Hepatocyte (in vitro differentiated cells): Measurements from ENCODE around the gene ZDHHC24. TPM values are rescaled to one million over a fixed set of nuclear protein-coding genes. Genes with fewer than 3 reads are reported as not detected.
"Not testable (repeated sequence)": the region's sequence is repeated elsewhere in the genome, so short reads cannot be mapped to it uniquely, and the experiment has no call there.

ENCODE experiments used
- DNase-seq: peaks from one replicate; pipeline ENCODE4 v3.0.0-alpha.2; 2016; ENCODE audit warnings: low spot score
- H2AFZ ChIP-seq: fragments of 200-600 bp; sonication (generic); 2 replicates; pipeline ENCODE4 v1.6.0; 2016; ENCODE audit warnings: antibody characterized with exemption, mild to moderate bottlenecking
- H3K27ac ChIP-seq: fragments of 200-600 bp; sonication (generic); 2 replicates; pipeline ENCODE4 v1.5.1; 2016; ENCODE audit warnings: mild to moderate bottlenecking
- H3K27me3 ChIP-seq: fragments of 200-600 bp; sonication (generic); 2 replicates; pipeline ENCODE4 v1.6.1; 2016
- H3K36me3 ChIP-seq: fragments of 200-600 bp; sonication (generic); replicated peaks from 2 replicates; pipeline ENCODE4 v1.5.1; 2016; ENCODE audit warnings: low read depth; ENCODE audit not compliant: insufficient read depth
- H3K4me1 ChIP-seq: fragments of 200-600 bp; sonication (generic); 2 replicates; pipeline ENCODE4 v1.5.1; 2016; ENCODE audit warnings: mild to moderate bottlenecking, moderate library complexity; ENCODE audit not compliant: insufficient read depth
- H3K4me2 ChIP-seq: fragments of 200-600 bp; sonication (generic); 2 replicates; pipeline ENCODE4 v1.6.0; 2016
- H3K4me3 ChIP-seq: fragments of 200-600 bp; sonication (generic); 2 replicates; pipeline ENCODE4 v1.5.1; 2016; ENCODE audit warnings: mild to moderate bottlenecking
- H3K79me2 ChIP-seq: fragments of 200-600 bp; sonication (generic); 2 replicates; pipeline ENCODE4 v1.6.0; 2017; ENCODE audit warnings: mild to moderate bottlenecking
- H3K9me2 ChIP-seq: fragments of 200-600 bp; sonication (generic); replicated peaks from 2 replicates; pipeline ENCODE4 v1.6.0; 2017; ENCODE audit warnings: mild to moderate bottlenecking; ENCODE audit not compliant: insufficient read depth
- H3K9me3 ChIP-seq: fragments of 200-600 bp; sonication (generic); 2 replicates; pipeline ENCODE4 v1.5.1; 2016; ENCODE audit warnings: low read depth, mild to moderate bottlenecking
- H4K20me1 ChIP-seq: fragments of 200-600 bp; sonication (generic); 2 replicates; pipeline ENCODE4 v1.6.0; 2016; ENCODE audit warnings: mild to moderate bottlenecking; ENCODE audit not compliant: insufficient read depth, poor library complexity, severe bottlenecking
- EZH2 ChIP-seq: fragments of 200-600 bp; sonication (generic); IDR thresholded peaks from 2 replicates; pipeline ENCODE4 v1.6.1; 2016; ENCODE audit warnings: antibody characterized with exemption, mild to moderate bottlenecking, borderline replicate concordance
- EZH2phosphoT487 ChIP-seq: fragments of 200-600 bp; sonication (generic); IDR thresholded peaks from one replicate; pipeline ENCODE4 v1.6.1; 2018; ENCODE audit warnings: antibody characterized with exemption, mild to moderate bottlenecking, low read depth, moderate library complexity; ENCODE audit not compliant: unreplicated experiment, severe bottlenecking
- WGBS: methylation state at CpG from one replicate; pipeline ENCODE4 v1.1.6; 2016; ENCODE audit warnings: low lambda C conversion rate; ENCODE audit errors: missing lambda C conversion rate; 5-methylcytosine and 5-hydroxymethylcytosine counted together
- polyA plus RNA-seq: library from polyadenylated mRNA; unstranded; fragments of >200 nt; fragmentation: Nextera tagmentation; extraction: Ambion mirVana; gene quantifications from 2 replicates; pipeline ENCODE4 v1.2.1, GENCODE V29; 2016
- total RNA-seq: library from RNA; depleted of rRNA; stranded (reverse); fragments of >200 nt; gene quantifications from 2 replicates; pipeline ENCODE4 v1.2.3, GENCODE V29; 2014
- TF ChIP-seq, protein P1 (sequence below): fragments of 200-600 bp; sonication (generic); IDR thresholded peaks from 2 replicates; pipeline ENCODE4 v1.5.1; 2016; ENCODE audit warnings: antibody characterized with exemption, mild to moderate bottlenecking; ENCODE audit not compliant: poor library complexity

ZDHHC24 gene
- total and polyA plus RNA-seq, 2 experiments from 2014 or later: 10.3 to 16.9 TPM

- no peak overlapping the region for H2AFZ ChIP-seq
- TF ChIP-seq EZH2: no peak
- TF ChIP-seq, protein P1, sequence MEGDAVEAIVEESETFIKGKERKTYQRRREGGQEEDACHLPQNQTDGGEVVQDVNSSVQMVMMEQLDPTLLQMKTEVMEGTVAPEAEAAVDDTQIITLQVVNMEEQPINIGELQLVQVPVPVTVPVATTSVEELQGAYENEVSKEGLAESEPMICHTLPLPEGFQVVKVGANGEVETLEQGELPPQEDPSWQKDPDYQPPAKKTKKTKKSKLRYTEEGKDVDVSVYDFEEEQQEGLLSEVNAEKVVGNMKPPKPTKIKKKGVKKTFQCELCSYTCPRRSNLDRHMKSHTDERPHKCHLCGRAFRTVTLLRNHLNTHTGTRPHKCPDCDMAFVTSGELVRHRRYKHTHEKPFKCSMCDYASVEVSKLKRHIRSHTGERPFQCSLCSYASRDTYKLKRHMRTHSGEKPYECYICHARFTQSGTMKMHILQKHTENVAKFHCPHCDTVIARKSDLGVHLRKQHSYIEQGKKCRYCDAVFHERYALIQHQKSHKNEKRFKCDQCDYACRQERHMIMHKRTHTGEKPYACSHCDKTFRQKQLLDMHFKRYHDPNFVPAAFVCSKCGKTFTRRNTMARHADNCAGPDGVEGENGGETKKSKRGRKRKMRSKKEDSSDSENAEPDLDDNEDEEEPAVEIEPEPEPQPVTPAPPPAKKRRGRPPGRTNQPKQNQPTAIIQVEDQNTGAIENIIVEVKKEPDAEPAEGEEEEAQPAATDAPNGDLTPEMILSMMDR: peak; percentile 49
- TF ChIP-seq EZH2phosphoT487: no peak
- WGBS: 69% methylated on average over 26 of the region's 26 CpGs
- H3K27me3 ChIP-seq: no peaks in the 10 kb centered on the region
- DNase-seq: peak; percentile 70
- peaks cover 3% of the 10 kb centered on the region for H3K79me2 ChIP-seq
- no peak overlapping the region for H3K4me3 ChIP-seq
- no peaks in the 10 kb centered on the region for H4K20me1 ChIP-seq
- peaks cover 17% of the 10 kb centered on the region for H3K4me1 ChIP-seq
- H3K9me2 ChIP-seq: no peaks in the 10 kb centered on the region
- H3K27ac ChIP-seq: no peak overlapping the region
- H3K36me3 ChIP-seq: no peaks in the 10 kb centered on the region
- peak overlapping the region; percentile 42 for H3K4me2 ChIP-seq
- H3K9me3 ChIP-seq: no peaks in the 10 kb centered on the region
Observed at GRCh38 chr11:66543263-66544107, 2.4 kb downstream of the ZDHHC24 start.

DNA sequence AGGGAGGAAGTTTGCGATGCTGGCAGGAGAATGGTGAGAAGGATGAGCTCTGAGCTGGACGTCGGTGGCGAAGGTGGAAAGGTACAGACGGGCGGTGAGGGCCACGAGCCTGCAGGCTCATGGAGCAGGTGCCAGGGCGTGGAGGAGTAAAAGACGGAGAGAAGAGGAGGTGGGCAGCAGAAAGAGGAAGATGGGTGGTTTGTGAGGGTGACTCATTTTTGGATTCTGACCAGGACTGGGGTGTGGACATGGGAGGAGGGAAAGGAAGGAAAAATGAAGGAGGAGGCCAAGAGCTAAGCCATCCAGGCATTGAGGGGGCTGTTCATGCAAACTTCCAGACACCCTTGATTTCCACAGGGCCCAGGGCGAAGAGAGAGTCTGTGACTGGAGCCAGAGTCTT, 3.5 kb downstream of the ZDHHC24 start:
- no peak for TF ChIP-seq EZH2phosphoT487
- no peak for TF ChIP-seq EZH2
- TF ChIP-seq, protein P1: no peak
- DNase-seq: no peak
- Histone ChIP-seq H3K27me3 (no peaks in the 10 kb centered on the region), H3K9me2 (no peaks in the 10 kb centered on the region), H3K4me3 (no peak overlapping the region), H3K27ac (no peak overlapping the region), H2AFZ (no peak overlapping the region), H4K20me1 (no peaks in the 10 kb centered on the region), H3K4me1 (peaks cover 15% of the 10 kb centered on the region), H3K4me2 (no peak overlapping the region), H3K79me2 (peaks cover 3% of the 10 kb centered on the region), H3K36me3 (no peaks in the 10 kb centered on the region), H3K9me3 (no peaks in the 10 kb centered on the region)
- WGBS: 95% methylated on average over 10 of the region's 10 CpGs

DNA sequence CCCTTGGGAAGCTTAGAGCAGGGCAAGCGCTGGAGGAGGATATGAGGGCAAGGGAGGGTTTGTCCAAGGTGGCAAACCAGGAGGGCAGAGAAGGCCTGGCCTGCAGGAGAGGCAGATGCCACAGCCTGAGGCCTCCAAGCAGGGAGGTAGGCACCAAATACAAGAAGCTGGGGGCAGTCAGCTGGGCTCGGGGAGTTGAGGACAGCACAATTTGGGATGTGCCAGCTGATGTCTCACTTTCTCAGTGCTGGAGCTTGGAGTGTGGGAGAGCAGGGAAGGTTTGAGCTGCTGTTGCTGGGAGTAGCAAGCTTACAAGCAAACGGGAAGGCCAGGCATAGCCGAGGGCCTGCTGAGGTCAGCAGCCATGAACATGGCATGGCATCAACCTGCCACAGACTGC, 4.0 kb downstream of the ZDHHC24 start:
- no peak overlapping the region for H3K27ac ChIP-seq
- H3K4me2 ChIP-seq: no peak overlapping the region
- H3K36me3 ChIP-seq: no peaks in the 10 kb centered on the region
- H3K4me3 ChIP-seq: no peak overlapping the region
- no peak overlapping the region for H2AFZ ChIP-seq
- DNase-seq: no peak
- no peaks in the 10 kb centered on the region for H3K9me2 ChIP-seq
- WGBS: 95% methylated on average over 4 of the region's 4 CpGs
- TF ChIP-seq EZH2phosphoT487: no peak
- TF ChIP-seq EZH2: no peak
- TF ChIP-seq, protein P1: no peak
- H4K20me1 ChIP-seq: no peaks in the 10 kb centered on the region
- H3K9me3 ChIP-seq: no peaks in the 10 kb centered on the region
- peaks cover 10% of the 10 kb centered on the region for H3K4me1 ChIP-seq
- no peaks in the 10 kb centered on the region for H3K27me3 ChIP-seq
- H3K79me2 ChIP-seq: peaks cover 3% of the 10 kb centered on the region

DNA sequence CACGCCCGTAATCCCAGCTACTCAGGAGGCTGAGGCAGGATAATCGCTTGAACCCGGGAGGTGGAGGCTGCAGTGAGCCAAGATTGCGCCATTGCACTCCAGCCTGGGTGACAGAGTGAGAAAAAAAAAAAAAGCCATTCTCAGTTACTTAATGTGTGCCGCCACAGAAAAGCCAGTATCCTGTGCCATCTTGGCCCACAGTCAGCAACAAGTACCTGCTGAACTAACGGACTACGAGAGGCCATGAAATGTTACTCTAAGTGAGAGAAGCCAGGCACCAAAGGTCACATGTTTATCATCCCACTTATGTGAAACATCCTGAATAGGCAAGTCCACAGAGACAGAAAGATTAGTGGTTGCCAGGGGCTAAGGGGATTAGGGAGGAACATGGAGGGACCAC, 5.2 kb downstream of the ZDHHC24 start:
- not testable (repeated sequence) for H3K27ac ChIP-seq, H3K4me1 ChIP-seq, H3K79me2 ChIP-seq, H3K9me2 ChIP-seq, H3K9me3 ChIP-seq, DNase-seq, H3K36me3 ChIP-seq, H3K4me2 ChIP-seq, H4K20me1 ChIP-seq, H3K4me3 ChIP-seq, H3K27me3 ChIP-seq, H2AFZ ChIP-seq
- WGBS: 89% methylated on average over 8 of the region's 8 CpGs
